ENCODE data around the gene SERTAD2.

SERTAD2 gene

DNA sequence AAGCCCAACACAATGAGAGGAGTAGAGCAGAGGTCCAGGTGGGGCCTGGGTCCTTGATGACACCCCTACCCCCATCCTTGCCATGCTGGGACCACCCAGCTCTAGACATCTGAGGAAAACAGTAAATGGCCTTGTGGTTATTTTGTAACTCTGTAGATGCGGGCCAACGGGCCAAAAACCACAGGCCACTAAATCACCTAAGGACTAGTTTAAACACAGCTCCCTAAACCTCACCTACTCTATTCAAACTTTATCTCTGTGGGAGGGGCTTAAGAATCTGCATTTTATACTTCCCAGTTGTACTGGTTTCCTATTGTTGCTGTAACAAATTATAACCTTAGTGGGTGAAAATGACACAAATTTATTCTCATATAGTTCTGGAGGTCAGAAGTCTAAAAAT, 19.0 kb upstream of the SERTAD2 start:
- DNase-seq = no peak

DNA sequence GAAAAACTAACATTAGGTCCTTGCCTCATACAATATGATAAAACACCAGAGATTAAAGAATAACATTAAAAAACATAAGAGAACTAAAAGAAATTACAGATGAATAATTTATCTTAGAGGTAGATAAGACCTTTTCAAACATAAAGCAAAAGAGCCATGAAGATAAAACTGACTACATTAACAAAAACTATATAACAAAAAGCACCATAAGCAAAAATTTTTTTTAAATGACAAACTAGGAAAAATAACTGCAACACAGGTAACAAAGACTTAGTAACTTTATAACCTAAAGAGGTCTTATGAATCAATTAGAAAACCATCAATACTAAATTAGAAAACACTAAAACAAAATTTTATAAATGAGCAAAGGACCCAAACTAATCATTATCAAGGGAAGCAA, 16.3 kb upstream of the SERTAD2 start:
- no peak for DNase-seq

DNA sequence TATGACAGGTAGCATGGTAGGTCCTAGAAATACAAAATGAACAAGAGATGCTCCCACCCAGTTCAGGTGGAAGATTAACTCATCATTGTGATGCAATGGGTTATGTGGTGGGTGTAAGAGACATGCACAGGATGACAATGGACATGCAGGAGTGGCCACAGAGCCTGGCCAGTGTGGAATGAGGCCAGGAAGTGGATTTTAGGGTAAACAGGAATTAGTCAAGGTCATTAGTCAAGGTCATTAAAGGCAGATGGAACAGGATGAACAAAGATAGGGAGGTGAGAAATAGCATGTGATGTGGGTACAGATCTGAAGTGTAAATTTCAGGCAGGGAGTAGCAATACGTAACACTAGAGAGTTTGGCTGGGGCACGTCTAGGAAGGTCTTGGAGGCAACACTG, 15.6 kb upstream of the SERTAD2 start:
- no peak for DNase-seq

DNA sequence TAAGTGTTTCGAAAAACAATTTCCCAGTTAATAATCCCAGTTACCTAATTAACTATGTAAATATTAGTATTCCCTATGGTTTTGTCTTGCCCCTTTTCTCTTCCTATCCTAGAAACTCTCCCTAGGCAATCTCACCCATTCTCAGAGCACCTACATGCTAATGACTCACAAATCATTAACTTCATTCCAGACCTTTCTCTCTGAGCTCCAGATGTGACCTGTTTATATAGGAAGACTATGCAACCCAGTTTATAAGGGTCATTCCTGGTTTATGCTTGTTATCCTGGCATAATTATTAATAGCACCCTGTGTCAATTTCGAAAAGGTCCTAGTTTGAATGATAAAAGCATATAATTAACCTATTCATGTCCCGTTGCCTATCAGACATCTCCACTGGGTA, 14.8 kb upstream of the SERTAD2 start:
- DNase-seq = no peak

DNA sequence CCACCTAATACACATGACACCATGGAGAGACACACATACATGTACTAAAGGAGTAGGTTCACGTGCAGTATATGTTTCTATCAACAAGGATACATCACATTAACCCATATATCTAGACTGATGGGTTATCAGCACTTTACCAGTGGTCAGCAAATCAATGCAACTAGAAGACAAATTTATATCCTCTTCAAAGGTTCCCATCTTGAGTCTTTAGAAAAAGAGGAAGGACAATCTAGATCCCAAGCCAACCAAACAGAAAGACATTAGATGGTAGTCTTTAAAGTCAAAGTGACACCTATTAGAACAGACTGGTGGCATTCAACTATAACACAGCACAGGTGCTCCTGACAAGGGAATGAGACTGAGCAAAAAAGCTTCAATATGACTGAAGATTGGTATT, 13.8 kb upstream of the SERTAD2 start:
- no peak for DNase-seq

DNA sequence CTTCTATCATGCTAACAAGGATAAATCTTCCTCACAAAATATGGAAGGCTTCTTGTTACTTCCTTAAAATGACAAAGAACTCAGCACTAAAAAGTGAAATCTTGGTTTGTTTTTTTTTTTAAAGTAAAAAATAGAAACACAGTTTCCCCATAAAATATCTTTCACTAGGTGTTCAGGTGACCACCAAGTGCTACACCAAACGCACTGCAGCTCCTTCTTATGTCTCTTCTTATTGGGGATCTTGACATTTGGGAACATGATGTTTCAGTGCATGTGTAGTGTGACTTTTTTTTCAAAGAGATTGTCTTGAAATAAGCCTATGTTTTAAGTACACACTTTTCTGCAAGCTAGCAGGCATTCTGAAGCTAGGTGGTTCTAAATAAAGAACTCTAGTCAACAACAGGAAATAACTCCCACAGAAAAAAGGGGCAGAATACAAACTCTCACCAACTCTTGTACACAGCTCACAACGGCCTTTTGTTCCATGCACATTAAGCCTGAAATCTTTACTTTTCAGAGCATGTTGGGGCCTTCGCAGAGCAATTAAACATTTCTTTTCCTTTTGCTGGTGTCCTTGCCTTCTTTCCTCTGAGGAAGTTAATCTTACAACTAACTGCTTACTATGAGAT, 13.2 kb upstream of the SERTAD2 start:
- DNase-seq = no peak

DNA sequence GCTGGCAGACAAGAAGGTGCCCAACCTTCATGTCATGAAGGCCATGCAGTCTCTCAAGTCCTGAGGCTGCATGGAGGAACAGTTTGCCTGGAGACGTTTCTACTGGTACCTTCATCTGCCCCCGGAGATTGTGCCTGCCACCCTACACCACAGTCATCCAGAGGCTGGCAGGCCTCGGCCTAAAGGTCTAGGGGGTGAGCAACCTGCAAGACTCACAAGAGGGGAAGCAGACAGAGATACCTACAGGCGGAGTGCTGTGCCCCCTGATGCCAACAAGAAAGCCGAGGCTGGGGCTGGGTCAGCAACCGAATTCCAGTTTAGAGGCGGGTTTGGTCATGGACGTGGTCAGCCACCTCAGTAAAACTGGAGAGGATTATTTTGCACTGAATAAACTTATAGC, 12.0 kb upstream of the SERTAD2 start:
- no peak for DNase-seq

DNA sequence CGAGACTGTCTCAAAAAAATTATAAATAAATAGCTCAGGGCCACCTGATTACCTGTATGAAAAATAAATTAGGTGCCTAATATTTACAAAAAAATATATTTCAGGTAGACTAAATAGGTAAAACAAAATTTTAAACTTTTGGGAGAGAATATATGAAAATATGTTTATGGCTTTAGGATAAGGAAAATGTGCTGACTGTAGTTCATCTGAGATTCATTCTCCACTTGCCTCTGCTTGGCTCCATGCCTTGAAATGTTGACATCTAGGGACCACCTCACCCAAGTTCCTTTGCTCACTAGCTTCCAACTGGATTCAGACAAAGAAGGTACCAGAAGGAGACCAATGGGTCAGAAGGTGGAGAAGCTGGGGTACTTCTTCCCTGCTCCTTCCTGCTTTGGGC, 9.7 kb upstream of the SERTAD2 start:
- no peak for DNase-seq

DNA sequence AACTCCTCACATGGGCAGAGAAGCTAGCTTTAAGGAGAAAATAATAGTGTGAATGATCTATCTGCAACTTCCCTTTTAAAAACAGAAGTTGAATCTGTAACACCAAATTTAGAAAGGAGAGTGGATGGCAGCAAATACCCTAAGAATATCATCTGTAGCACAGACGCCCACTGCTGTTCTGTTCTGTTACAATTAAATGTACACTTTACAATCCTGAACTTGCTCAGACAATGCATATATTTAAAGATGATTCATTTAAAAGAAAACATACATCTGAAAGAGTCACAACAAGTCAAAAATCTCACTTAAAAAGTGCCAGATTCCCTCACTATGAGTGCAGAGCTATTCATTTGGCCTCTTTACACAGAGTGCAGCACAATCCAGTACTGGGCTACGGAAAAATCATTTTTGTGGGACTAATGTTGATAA, 8.0 kb upstream of the SERTAD2 start:
- no peak for DNase-seq

DNA sequence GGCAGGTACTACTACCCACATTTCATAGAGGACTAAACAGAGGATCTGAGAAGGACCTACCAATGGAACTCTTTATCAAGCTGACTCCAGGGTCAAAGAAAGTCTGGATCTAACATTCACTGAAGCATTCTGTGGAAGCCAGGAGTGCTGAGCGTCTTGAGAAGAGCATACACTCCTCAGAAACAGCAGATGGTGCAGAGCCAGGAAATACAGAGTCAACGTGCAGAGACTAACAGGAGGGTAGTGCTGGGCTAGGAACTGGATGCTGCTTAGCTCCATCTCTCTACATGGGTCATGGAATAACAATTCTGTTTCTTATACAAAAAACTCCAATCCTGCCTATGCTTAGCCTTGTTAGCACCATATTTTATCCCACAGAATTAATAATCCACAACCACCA, 5.5 kb upstream of the SERTAD2 start:
- DNase-seq = no peak

DNA sequence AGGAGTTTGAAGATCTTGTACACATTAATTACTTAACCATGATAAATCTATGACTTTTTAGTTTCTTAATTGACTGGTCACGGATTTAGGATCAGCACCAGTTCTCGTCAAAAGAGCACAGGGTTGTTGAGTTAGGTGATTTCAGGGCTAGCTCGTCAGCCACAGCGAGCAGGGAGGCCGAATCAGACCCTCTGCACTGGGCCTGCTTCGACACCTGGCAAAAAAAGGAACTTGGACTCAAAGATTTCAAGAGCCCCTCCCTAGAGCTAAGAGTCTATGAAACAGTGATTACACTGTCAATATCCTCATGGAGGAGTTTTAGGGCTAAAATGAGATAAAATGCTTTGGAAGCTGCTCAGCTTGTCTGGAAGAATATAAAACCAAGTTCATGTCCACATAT, 4.6 kb upstream of the SERTAD2 start:
- no peak for DNase-seq

DNA sequence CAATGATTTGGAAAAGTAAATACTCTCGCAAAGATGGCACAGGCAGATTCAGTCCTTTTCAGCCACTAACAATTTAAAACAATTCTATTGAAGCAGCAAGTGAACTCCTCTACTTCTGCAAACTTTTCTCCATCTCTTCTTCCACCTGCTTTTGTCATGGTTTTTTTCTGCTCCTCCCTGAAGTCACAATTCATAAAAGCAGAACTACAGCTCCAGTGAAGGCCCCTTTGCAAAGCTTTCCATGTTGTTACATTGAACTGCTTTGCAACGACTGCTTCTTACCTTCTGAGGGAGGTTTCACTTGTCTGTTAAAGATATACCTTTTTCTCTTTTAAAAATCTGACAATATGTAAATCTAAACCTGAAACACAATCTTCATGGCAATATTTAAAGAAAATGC, 3.7 kb upstream of the SERTAD2 start:
- no peak for DNase-seq

DNA sequence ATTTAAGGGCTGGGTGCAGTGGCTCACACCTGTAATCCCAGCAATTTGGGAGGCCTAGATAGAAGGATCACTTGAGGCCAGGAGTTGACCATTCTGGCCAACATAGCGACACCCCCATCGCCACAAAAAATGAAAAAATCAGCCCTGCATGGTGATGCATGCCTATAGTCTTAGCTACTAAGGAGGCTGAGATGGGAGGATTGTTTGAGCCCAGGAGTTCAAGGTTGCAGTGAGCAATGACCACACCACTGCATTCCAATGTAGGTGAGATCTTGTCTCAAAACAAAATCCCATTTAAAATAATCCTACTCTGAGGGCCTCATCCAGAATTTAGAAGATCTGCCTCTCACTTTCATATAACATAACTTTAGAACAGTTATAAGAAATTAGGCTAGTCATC, 2.7 kb upstream of the SERTAD2 start:
- DNase-seq = no peak

DNA sequence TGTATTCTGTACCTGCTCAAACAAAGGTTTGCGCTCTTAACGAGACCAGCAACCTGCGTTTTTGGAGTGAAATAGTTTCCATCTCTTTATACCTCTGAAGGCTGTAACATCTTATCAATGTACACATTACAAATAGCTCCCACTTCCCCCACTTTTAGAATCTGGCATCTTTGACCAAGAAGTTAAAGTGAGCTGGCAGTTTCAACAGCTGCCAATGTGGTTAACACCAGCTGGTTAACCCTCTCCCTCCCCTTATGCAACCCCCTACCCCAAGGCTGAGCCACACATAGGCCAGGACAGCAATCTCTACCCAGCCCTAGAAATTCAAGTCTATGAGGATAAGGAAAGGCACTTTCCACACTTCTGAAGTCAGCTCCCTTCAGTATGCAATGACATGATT, 2.2 kb upstream of the SERTAD2 start:
- no peak for DNase-seq

DNA sequence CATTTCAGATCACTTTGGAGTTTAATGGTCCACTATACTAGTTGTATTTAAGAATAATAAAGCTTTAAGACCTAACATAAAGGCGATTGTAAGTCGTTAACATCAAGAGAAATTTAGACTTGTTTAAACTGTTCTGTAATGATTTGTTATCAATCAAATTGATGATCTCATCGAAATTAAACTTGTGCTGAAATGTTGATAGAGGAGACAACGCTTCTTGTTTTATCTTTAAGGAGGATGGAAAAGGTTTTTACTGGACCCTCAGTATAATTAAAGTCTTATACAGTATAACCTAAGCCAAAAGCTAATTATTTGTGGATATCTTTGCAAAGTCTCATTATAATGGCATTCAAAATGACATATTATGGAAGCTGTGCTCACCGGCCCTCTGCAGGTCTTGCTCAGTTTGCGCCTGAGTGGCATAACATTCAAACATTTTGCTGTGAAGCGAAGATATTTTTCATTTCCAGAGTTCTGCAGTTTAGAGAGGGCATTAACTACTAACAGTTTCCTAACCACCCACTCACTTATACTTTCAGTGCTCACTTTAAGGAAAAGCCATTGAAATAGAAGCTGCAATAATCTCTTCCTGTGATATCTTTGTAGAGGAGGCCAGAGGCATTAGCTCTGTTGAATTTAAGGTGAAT, 1.4 kb upstream of the SERTAD2 start:
- DNase-seq = no peak

DNA sequence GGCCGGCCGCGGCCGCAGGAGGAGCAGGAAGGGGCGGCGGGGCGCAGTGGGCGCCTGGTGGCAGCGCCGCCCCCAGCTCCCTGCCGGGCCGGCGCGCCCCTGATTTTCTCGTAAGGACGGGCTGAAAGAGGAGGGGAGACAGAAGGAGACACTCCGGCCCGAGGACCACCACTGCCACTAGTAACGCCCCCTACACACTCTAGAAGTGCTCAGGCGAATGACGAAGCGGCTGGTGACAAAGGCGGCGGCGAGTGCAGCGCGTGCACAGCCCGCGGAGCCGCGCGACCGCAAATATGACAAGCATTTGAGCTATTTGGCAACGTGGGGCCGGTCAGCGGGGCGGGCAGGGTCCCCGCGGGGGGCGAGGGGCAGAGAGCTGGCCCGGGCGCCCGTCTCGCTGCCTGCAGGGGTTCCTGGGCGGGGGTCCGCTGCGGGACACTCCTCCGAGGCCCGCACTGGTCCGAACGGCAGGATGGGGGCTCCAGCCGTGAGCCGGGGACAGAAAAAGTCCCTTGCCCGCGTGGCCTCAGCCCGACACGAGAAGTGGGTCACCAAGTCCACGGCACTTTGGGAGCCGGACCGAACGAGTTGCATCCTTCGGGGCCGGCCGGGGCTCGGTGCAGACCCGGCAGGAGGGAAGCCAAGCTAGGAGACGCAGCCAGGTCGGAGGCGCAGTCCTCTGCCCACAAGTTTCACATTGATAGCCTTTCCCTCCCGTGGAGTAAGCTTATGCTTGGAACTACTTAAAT, 524 bp upstream of the SERTAD2 start:
- DNase-seq = peak; percentile 70

DNA sequence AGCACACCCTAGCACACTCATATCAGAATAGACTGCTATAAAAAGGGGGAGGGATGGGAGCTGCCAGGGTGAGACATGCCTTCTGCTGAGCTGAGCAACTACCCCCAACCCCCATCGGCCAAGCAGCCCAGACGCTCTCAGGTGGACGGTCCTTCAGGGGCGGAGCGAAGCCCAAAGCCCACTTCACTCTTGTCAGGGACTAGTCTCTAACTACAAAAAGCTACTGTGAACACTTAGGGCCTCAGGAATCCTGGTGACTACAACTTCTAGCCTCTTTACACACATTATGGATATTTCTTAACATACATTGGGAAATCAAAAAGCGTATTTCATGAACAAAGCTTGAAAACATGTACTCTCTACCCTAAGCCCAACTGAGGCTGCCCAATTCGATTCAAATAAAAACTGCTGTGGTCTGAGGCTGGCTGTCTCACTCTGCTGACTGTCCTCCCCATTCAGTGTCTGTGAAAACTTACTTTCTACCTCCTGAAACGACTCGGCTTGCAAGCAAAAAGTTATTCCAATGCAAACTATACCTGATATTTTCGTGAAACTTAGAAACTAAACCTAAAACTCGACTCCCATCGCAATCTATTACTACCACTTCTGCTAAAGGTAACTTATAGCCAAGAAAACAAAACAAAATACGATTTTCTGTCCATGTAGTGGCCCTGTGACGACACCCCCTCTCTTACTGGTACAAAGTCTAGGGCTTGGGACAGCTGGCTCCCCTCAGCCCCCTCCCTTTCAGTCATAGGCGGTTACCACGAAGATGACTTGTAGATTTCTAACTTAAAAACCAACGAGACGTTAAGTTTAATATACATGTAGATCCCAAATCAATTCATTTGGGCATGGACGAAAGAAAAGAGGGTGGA, 1.2 kb downstream of the SERTAD2 start:
- DNase-seq = no peak

DNA sequence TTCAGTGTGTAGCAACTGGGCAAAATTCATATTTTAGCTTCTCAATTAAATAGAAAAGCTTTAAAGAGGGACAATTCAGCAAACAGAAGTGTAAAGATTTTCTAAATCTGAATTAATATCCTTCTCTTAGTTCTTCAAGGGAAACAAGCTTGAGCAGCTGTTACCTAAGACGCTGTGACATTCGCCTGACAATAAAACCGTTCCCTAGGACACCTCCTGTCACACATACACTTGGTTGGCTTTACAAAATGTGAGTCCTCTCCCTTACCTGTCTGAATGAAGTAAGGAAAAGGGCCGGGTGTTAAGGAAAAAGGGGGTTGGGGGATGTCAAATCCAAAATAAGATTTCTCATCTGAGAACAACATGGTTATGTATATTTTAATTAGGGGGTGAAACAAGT, 2.1 kb downstream of the SERTAD2 start:
- no peak for DNase-seq

DNA sequence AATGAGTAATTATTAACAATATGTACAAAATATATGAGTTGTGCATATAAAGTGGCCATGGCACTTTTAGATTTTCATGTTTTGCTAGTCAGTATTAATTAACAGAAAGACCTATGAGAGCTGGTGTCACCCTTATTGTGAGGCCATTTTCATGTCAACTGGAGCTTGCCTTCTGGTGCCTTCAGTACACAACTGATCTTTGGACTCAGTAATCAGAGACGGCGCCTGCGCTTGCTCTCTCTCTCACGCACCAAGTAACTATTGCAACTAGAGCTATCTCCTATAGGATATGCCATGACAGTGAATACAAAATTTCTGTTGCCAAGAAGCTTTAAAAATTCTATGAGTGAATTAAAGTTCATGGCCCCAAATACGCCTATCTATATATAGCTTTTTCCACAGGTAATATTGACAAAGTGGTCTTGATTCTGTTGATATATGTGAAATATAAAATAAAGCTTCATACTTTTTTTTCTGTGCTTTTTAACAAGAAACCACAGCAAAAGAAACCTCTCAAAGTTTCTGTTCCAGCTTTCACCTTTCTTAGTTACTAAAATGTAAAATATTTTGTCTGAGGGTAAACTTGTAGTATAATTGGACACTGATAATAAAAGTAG, 2.9 kb downstream of the SERTAD2 start:
- DNase-seq = no peak

DNA sequence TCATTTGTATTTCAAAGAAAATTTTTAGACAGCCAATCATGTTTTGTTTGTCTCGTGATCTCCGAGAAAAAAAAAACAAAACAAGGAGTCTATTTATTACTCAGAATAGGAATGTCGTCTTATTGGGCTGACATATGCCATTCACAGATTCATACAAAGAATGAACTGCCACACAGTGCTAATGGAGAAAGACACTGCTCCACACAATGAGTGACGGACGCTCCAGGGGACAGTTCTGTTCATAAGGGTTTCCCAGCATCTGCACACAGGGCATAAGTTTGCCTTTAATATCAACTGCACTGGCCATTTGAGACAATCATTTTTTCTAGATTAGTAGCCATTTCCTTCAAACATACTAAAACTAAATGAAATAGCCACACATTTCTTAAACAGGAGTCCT, 3.4 kb downstream of the SERTAD2 start:
- no peak for DNase-seq

DNA sequence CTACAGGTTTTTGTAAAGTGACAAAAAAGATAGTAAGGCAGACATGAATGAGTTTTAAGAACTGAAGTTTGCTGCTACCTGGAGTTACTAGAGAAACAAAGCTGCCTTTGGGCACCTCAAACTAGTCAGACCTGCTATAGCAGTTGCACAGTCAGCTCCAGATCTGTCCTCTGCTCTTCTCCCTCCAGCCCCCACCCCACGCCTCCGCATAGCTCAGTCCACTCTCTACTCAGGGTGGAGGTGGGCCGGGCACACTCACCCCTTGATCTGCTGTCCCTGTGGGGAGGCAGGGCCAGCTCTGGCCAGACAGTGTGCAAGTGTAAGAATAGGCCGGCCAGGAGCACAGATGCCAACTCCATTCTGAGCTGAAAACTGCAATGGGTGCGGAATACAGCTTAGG, 4.1 kb downstream of the SERTAD2 start:
- DNase-seq = no peak

DNA sequence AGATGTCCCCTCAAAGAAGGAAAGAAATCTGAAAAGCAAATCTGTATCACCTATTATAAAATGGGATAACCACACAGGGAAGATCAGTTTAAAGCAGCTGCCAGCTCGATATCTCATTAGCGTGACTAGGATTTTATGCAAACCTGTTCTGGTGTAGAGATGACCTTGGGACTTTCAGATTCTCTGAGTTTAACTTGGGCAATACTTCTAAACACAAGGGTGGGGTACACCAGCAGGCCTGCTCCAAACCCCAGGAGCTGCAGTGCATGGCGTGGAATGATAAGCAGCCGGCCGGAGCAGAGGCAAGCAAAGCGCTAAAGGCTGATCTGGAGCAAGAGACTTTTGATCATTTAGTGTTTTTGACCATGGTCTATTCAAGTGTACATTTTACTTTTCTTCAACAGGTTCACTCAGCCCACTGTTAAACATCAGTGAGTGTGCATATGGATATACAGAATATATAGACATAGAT, 4.7 kb downstream of the SERTAD2 start:
- no peak for DNase-seq

Data from activated gamma-delta T cell treated with Interleukin-2 at 50 U/mL for 16 hours (primary cell).